ENCODE data around the gene ITGB6. TPM values are rescaled to one million over a fixed set of nuclear protein-coding genes. Genes with fewer than 3 reads are reported as not detected.

Gene ITGB6
- total RNA-seq, 1 donor from 2014 or later, result 17.2 TPM

GRCh38 chr2:160203007-160203406, 2.9 kb upstream of the ITGB6 start:
- no peak overlapping the region for H3K4me3 ChIP-seq
- TF ChIP-seq POLR2A (IDR thresholded peaks at IDR 0.05) (no peak), POLR2AphosphoS5 (IDR thresholded peaks at IDR 0.05; ENCODE audit: insufficient read depth in 1 of 2, low read depth in 1 of 2) (no peak)
- TF ChIP-seq, protein P1, sequence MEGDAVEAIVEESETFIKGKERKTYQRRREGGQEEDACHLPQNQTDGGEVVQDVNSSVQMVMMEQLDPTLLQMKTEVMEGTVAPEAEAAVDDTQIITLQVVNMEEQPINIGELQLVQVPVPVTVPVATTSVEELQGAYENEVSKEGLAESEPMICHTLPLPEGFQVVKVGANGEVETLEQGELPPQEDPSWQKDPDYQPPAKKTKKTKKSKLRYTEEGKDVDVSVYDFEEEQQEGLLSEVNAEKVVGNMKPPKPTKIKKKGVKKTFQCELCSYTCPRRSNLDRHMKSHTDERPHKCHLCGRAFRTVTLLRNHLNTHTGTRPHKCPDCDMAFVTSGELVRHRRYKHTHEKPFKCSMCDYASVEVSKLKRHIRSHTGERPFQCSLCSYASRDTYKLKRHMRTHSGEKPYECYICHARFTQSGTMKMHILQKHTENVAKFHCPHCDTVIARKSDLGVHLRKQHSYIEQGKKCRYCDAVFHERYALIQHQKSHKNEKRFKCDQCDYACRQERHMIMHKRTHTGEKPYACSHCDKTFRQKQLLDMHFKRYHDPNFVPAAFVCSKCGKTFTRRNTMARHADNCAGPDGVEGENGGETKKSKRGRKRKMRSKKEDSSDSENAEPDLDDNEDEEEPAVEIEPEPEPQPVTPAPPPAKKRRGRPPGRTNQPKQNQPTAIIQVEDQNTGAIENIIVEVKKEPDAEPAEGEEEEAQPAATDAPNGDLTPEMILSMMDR (IDR thresholded peaks at IDR 0.05), result no peak
- H3K9me3 ChIP-seq, result no peaks in the 10 kb centered on the region
- intact Hi-C loops (cut with DNase I), result no loop called here
- no peaks in the 10 kb centered on the region for H3K36me3 ChIP-seq
- H3K27ac ChIP-seq, result no peak overlapping the region
- peaks cover 9% of the 10 kb centered on the region for H3K4me1 ChIP-seq
- DNase-seq (ENCODE audit: extremely low spot score in 2 of 2), result no peak
- no peaks in the 10 kb centered on the region for H3K27me3 ChIP-seq

- no peaks in the 10 kb centered on the region for H3K27me3 ChIP-seq
- intact Hi-C loops (cut with DNase I), result no loop called here
- no peaks in the 10 kb centered on the region for H3K36me3 ChIP-seq
- no peak for TF ChIP-seq POLR2A (IDR thresholded peaks at IDR 0.05)
- TF ChIP-seq, protein P1 (IDR thresholded peaks at IDR 0.05), result no peak
- TF ChIP-seq POLR2AphosphoS5 (IDR thresholded peaks at IDR 0.05; ENCODE audit: insufficient read depth in 1 of 2, low read depth in 1 of 2), result no peak
- H3K27ac ChIP-seq, result no peak overlapping the region
- H3K4me3 ChIP-seq, result no peak overlapping the region
- no peaks in the 10 kb centered on the region for H3K4me1 ChIP-seq
- no peak for DNase-seq (ENCODE audit: extremely low spot score in 2 of 2)
- no peaks in the 10 kb centered on the region for H3K9me3 ChIP-seq
Observed at GRCh38 chr2:160201849-160202539, 1.9 kb upstream of the ITGB6 start.

DNA sequence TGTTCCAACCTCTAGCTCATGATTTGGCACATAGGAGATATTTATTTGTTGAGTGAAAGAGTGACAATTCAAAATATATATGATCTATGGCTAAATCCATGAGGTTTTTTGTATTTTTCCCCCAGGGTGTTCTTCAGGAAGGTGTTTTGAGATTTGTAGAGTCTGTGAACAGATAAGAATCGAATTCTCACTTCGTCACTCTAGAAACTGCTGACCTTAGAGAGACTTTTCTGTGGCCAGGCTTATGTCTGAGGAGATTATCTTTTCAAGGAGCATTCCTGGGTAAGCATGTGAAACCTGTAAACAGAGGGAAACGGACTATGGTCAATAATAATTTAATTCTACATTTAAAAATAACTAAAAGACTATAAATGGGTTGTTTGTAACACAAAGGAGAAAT, 849 bp upstream of the ITGB6 start:
- TF ChIP-seq POLR2A (IDR thresholded peaks at IDR 0.05), result no peak
- no peak for TF ChIP-seq POLR2AphosphoS5 (IDR thresholded peaks at IDR 0.05; ENCODE audit: insufficient read depth in 1 of 2, low read depth in 1 of 2)
- TF ChIP-seq, protein P1 (IDR thresholded peaks at IDR 0.05), result no peak
- intact Hi-C loops (cut with DNase I), result no loop called here

GRCh38 chr2:160199053-160199452, 1.0 kb downstream of the ITGB6 start:
- TF ChIP-seq POLR2A (IDR thresholded peaks at IDR 0.05), result no peak
- TF ChIP-seq, protein P1 (IDR thresholded peaks at IDR 0.05), result no peak
- TF ChIP-seq POLR2AphosphoS5 (IDR thresholded peaks at IDR 0.05; ENCODE audit: insufficient read depth in 1 of 2, low read depth in 1 of 2), result no peak
- intact Hi-C loops (cut with DNase I), result no loop called here
- peak overlapping the region in 1 of 2 donors; percentile 25 for H3K4me3 ChIP-seq
- DNase-seq (ENCODE audit: extremely low spot score in 2 of 2), result no peak
- no peak overlapping the region for H3K27ac ChIP-seq
- no peaks in the 10 kb centered on the region for H3K36me3 ChIP-seq
- H3K27me3 ChIP-seq, result no peaks in the 10 kb centered on the region
- peaks cover 6% of the 10 kb centered on the region for H3K4me1 ChIP-seq
- no peaks in the 10 kb centered on the region for H3K9me3 ChIP-seq

More for the DNA sequence above, 849 bp upstream of the ITGB6 start:
- Histone ChIP-seq H3K4me3 (no peak overlapping the region), H3K4me1 (no peaks in the 10 kb centered on the region), H3K27ac (no peak overlapping the region), H3K27me3 (no peaks in the 10 kb centered on the region), H3K36me3 (no peaks in the 10 kb centered on the region), H3K9me3 (no peaks in the 10 kb centered on the region)
- no peak for DNase-seq (ENCODE audit: extremely low spot score in 2 of 2)

DNA sequence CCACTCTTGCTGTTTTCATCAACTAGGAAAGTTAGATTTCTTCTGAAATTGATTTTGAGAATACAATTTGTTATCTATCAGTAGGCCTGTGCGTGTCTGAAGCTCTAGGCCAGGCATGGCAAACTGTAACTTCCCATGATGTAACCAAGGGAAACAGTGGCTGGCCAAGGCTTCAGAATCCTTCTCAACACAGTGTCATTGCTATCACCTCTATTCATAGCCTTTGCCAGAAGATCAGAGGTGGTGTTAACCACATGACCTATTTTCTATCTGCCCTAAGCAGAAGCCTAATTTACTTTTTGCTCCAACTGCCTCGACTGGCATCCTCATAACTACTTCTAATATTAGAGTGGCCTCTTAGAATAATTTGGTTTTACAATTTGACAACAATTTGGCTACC, 2.5 kb downstream of the ITGB6 start:
- Histone ChIP-seq H3K27ac (no peak overlapping the region), H3K27me3 (no peaks in the 10 kb centered on the region), H3K4me3 (no peak overlapping the region), H3K36me3 (no peaks in the 10 kb centered on the region), H3K9me3 (no peaks in the 10 kb centered on the region), H3K4me1 (peaks cover 6% of the 10 kb centered on the region)
- intact Hi-C loops (cut with DNase I), result no loop called here
- no peak for DNase-seq (ENCODE audit: extremely low spot score in 2 of 2)
- TF ChIP-seq POLR2AphosphoS5 (IDR thresholded peaks at IDR 0.05; ENCODE audit: insufficient read depth in 1 of 2, low read depth in 1 of 2), result no peak
- TF ChIP-seq, protein P1 (IDR thresholded peaks at IDR 0.05), result no peak

Data from vagina (tissue), 2 donors.